SK-N-SH treated with all-trans-retinoic acid at 6 μM for 48 hours (cell line): ENCODE results near the gene COL25A1.

ENCODE experiments used
- ATAC-seq: fragments of 200-7000 bp; cut with Tn5 transposase; 3 replicates; pipeline ENCODE4 v1.9.1; 2020; ENCODE audit warnings: mild to moderate bottlenecking, moderate library complexity
- BACH2 ChIP-seq: fragments of 250-450 bp; sonication (Bioruptor Pico); IDR thresholded peaks from 2 replicates; pipeline ENCODE4 v1.9.0; 2021; ENCODE audit warnings: mild to moderate bottlenecking, borderline replicate concordance
- CSDC2 ChIP-seq: fragments of 250-450 bp; sonication (Bioruptor Pico); IDR thresholded peaks from 2 replicates; pipeline ENCODE4 v1.5.0; 2020; ENCODE audit warnings: mild to moderate bottlenecking, moderate library complexity
- ESRRG ChIP-seq: fragments of 250-450 bp; sonication (Bioruptor Pico); IDR thresholded peaks from 2 replicates; pipeline ENCODE4 v1.6.1; 2021; ENCODE audit warnings: mild to moderate bottlenecking
- GLIS3 ChIP-seq: fragments of 250-450 bp; sonication (Bioruptor Pico); IDR thresholded peaks from 2 replicates; pipeline ENCODE4 v1.5.0; 2020; ENCODE audit warnings: mild to moderate bottlenecking, moderate library complexity
- ISL1 ChIP-seq: fragments of 250-450 bp; sonication (Bioruptor Pico); IDR thresholded peaks from 2 replicates; pipeline ENCODE4 v2.1.2; 2022; ENCODE audit warnings: mild to moderate bottlenecking, moderate library complexity
- PATZ1 ChIP-seq: fragments of 250-450 bp; sonication (Bioruptor Pico); IDR thresholded peaks from 2 replicates; pipeline ENCODE4 v1.8.0; 2020; ENCODE audit warnings: mild to moderate bottlenecking, moderate library complexity, borderline replicate concordance
- RARB ChIP-seq: fragments of 250-450 bp; sonication (Bioruptor Pico); IDR thresholded peaks from 2 replicates; pipeline ENCODE4 v1.8.0; 2021; ENCODE audit warnings: mild to moderate bottlenecking, moderate library complexity
- SNAI2 ChIP-seq: fragments of 250-450 bp; sonication (Bioruptor Pico); IDR thresholded peaks from 2 replicates; pipeline ENCODE4 v1.5.0; 2020; ENCODE audit warnings: mild to moderate bottlenecking, moderate library complexity
- TOX ChIP-seq: fragments of 250-450 bp; sonication (Bioruptor Pico); IDR thresholded peaks from 2 replicates; pipeline ENCODE4 v1.8.0; 2021; ENCODE audit warnings: mild to moderate bottlenecking, moderate library complexity, borderline replicate concordance
- ZC3H10 ChIP-seq: fragments of 250-450 bp; sonication (Bioruptor Pico); IDR thresholded peaks from 2 replicates; pipeline ENCODE4 v1.5.1; 2021; ENCODE audit warnings: mild to moderate bottlenecking, moderate library complexity
- ZFP3 ChIP-seq: fragments of 250-450 bp; sonication (Bioruptor Pico); IDR thresholded peaks from 2 replicates; pipeline ENCODE4 v1.5.0; 2020; ENCODE audit warnings: mild to moderate bottlenecking, moderate library complexity
- ZFP30 ChIP-seq: fragments of 450-650 bp; formaldehyde crosslinking; IDR thresholded peaks from 2 replicates; pipeline ENCODE4 v1.5.0; 2022; ENCODE audit warnings: mild to moderate bottlenecking, moderate library complexity
- ZNF565 ChIP-seq: fragments of 450-650 bp; formaldehyde crosslinking; conservative IDR thresholded peaks from 2 replicates; pipeline ENCODE4 v1.5.0; 2020; ENCODE audit warnings: low read depth, mild to moderate bottlenecking, moderate library complexity
- ZNF70 ChIP-seq: fragments of 450-650 bp; formaldehyde crosslinking; IDR thresholded peaks from 2 replicates; pipeline ENCODE4 v1.5.0; 2020; ENCODE audit warnings: mild to moderate bottlenecking, moderate library complexity
- ZNF8 ChIP-seq: fragments of 450-650 bp; formaldehyde crosslinking; IDR thresholded peaks from 2 replicates; pipeline ENCODE4 v1.5.0; 2020; ENCODE audit warnings: mild to moderate bottlenecking, moderate library complexity
- TF ChIP-seq, protein P1 (sequence below): fragments of 250-450 bp; sonication (Bioruptor Pico); IDR thresholded peaks from 2 replicates; pipeline ENCODE4 v1.5.0; 2020; ENCODE audit warnings: mild to moderate bottlenecking, moderate library complexity
- TF ChIP-seq, protein P2 (sequence below): fragments of 250-450 bp; sonication (Bioruptor Pico); IDR thresholded peaks from 2 replicates; pipeline ENCODE4 v1.5.1; 2020; ENCODE audit warnings: low read depth, mild to moderate bottlenecking, moderate library complexity
- TF ChIP-seq, protein P3 (sequence below): fragments of 250-450 bp; sonication (Bioruptor Pico); IDR thresholded peaks from 2 replicates; pipeline ENCODE4 v1.8.0; 2021; ENCODE audit warnings: low read depth, mild to moderate bottlenecking, moderate library complexity, borderline replicate concordance

COL25A1 gene

GRCh38 chr4:108849611-108850168, 452.8 kb downstream of the COL25A1 start:
- TF ChIP-seq ZC3H10 (no peak), ZFP3 (CRISPR knock-in tag) (no peak), ZFP30 (no peak), ZNF8 (CRISPR knock-in tag) (no peak), SNAI2 (CRISPR knock-in tag) (no peak), ISL1 (CRISPR knock-in tag) (no peak)
- TF ChIP-seq, protein P1, sequence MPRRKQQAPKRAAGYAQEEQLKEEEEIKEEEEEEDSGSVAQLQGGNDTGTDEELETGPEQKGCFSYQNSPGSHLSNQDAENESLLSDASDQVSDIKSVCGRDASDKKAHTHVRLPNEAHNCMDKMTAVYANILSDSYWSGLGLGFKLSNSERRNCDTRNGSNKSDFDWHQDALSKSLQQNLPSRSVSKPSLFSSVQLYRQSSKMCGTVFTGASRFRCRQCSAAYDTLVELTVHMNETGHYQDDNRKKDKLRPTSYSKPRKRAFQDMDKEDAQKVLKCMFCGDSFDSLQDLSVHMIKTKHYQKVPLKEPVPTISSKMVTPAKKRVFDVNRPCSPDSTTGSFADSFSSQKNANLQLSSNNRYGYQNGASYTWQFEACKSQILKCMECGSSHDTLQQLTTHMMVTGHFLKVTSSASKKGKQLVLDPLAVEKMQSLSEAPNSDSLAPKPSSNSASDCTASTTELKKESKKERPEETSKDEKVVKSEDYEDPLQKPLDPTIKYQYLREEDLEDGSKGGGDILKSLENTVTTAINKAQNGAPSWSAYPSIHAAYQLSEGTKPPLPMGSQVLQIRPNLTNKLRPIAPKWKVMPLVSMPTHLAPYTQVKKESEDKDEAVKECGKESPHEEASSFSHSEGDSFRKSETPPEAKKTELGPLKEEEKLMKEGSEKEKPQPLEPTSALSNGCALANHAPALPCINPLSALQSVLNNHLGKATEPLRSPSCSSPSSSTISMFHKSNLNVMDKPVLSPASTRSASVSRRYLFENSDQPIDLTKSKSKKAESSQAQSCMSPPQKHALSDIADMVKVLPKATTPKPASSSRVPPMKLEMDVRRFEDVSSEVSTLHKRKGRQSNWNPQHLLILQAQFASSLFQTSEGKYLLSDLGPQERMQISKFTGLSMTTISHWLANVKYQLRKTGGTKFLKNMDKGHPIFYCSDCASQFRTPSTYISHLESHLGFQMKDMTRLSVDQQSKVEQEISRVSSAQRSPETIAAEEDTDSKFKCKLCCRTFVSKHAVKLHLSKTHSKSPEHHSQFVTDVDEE = no peak
- TF ChIP-seq, protein P2, sequence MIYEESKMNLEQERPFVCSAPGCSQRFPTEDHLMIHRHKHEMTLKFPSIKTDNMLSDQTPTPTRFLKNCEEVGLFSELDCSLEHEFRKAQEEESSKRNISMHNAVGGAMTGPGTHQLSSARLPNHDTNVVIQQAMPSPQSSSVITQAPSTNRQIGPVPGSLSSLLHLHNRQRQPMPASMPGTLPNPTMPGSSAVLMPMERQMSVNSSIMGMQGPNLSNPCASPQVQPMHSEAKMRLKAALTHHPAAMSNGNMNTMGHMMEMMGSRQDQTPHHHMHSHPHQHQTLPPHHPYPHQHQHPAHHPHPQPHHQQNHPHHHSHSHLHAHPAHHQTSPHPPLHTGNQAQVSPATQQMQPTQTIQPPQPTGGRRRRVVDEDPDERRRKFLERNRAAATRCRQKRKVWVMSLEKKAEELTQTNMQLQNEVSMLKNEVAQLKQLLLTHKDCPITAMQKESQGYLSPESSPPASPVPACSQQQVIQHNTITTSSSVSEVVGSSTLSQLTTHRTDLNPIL = no peak
- ATAC-seq = peak; percentile 56

GRCh38 chr4:108846568-108846967, 455.9 kb downstream of the COL25A1 start:
- TF ChIP-seq, protein P3, sequence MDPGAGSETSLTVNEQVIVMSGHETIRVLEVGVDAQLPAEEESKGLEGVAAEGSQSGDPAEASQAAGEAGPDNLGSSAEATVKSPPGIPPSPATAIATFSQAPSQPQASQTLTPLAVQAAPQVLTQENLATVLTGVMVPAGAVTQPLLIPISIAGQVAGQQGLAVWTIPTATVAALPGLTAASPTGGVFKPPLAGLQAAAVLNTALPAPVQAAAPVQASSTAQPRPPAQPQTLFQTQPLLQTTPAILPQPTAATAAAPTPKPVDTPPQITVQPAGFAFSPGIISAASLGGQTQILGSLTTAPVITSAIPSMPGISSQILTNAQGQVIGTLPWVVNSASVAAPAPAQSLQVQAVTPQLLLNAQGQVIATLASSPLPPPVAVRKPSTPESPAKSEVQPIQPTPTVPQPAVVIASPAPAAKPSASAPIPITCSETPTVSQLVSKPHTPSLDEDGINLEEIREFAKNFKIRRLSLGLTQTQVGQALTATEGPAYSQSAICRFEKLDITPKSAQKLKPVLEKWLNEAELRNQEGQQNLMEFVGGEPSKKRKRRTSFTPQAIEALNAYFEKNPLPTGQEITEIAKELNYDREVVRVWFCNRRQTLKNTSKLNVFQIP (CRISPR knock-in tag) = no peak
- TF ChIP-seq, protein P2 = no peak
- TF ChIP-seq, protein P1 = no peak
- TF ChIP-seq BACH2 (CRISPR knock-in tag) (no peak), CSDC2 (CRISPR knock-in tag) (no peak), GLIS3 (no peak), ZNF8 (CRISPR knock-in tag) (no peak), SNAI2 (CRISPR knock-in tag) (no peak), PATZ1 (CRISPR knock-in tag) (no peak), ZNF565 (CRISPR knock-in tag) (no peak), ZNF70 (CRISPR knock-in tag) (no peak)
- no peak for ATAC-seq

DNA sequence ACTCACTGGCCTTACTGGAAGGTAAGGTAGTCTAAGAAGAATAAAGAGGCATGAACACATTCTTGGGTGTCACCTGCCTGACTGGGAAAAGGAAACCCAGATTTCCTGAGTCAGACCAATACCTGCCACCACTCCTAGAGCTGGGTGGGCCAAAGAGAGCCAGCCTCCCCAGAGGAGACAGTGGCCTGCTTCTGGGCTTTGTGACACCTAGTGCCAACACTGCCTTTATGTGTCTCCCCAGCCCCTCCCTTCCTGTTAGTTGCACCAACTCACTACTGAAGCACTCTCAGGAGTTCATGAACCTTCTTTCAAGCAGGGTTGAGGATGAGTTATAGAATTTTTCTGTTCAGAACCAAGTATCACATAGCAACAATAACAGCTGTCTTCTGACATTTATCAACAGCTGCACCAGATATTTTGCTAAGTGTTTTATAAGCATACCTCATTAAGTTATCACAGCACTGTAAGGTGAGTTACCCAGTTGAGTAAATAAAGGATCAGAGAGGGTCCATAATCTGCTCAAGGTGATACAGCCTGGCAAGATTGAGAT, 462.0 kb downstream of the COL25A1 start:
- ATAC-seq = no peak
- TF ChIP-seq TOX (CRISPR knock-in tag) (no peak), ZNF70 (CRISPR knock-in tag) (no peak), RARB (CRISPR knock-in tag) (no peak), ESRRG (CRISPR knock-in tag) (no peak), ZNF565 (CRISPR knock-in tag) (no peak)
- TF ChIP-seq, protein P3 (CRISPR knock-in tag) = no peak
- TF ChIP-seq, protein P2 = no peak
- TF ChIP-seq, protein P1 = no peak
